ENCODE results near the gene ZNF778. TPM values are rescaled to one million over a fixed set of nuclear protein-coding genes. Genes with fewer than 3 reads are reported as not detected.
A peak's percentile ranks its signal among the peaks of the same experiment; 100 is the strongest.

ZNF778 gene
- total and polyA plus RNA-seq, 2 of the 13 experiments (the other 11 are each of a cell fraction or from before 2014, with no cell fraction given): 3.8 to 7.2 TPM

DNA sequence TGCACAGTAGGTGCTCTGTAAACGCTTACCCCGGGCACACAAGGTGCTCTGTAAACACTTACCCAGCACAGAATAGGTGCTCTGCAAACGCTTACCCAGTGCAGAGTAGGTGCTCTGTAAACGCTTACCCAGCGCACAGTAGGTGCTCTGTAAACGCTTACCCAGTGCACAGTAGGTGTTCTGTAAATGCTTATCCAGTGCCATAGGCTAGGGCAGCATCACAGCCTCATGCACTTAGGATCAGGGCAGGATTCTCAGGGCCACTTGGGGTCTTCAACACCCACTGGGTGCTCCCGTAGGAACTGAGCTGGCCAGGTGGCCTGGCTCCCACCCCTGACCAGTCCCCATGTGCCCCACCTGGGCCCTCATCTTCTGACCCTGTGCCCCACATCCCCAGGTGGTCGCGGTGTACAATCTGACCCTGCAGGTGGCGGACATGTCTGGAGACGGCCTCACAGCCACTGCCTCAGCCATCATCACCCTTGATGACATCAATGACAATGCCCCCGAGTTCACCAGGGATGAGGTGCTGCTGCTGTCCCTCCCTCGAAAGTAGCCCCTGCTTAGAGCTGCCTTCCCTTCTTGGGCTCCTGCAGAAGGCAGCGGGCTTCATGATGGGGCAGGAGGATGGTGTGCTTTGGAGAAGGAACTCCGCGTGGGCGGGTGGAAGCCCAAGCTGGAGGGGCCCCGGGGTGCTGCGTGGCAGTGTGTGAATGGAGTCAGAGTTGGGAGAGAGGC lies 30.3 kb upstream of the ZNF778 start (continued):
- TF ChIP-seq GPN1 (CRISPR knock-in tag; IDR thresholded peaks at IDR 0.05; ENCODE audit: borderline replicate concordance) (no peak), FOSL1 (CRISPR knock-in tag; IDR thresholded peaks at IDR 0.05; ENCODE audit: borderline replicate concordance) (no peak), RCOR2 (CRISPR knock-in tag; IDR thresholded peaks at IDR 0.05) (peak; percentile 59; the same call in 1 of the 2 replicates), AKAP8 (CRISPR knock-in tag; IDR thresholded peaks at IDR 0.05) (peak; percentile 97), BRD4 (CRISPR knock-in tag; IDR thresholded peaks at IDR 0.05) (peak; percentile 38; the same call in 1 of the 2 replicates), ZNF782 (CRISPR knock-in tag; IDR thresholded peaks at IDR 0.05; ENCODE audit: borderline replicate concordance) (no peak), HOXA9 (CRISPR knock-in tag; IDR thresholded peaks at IDR 0.05; ENCODE audit: borderline replicate concordance) (no peak; the same call in 1 of the 2 replicates), ZC3H4 (CRISPR knock-in tag; IDR thresholded peaks at IDR 0.05; ENCODE audit: borderline replicate concordance) (no peak), ADNP (CRISPR knock-in tag; IDR thresholded peaks at IDR 0.05) (peak; percentile 88), ZNF354B (CRISPR knock-in tag; IDR thresholded peaks at IDR 0.05) (no peak), FOXM1 (CRISPR knock-in tag; IDR thresholded peaks at IDR 0.05) (0 out of 2 replicates have a peak, but pooled peaks have one; percentile 50), SP1 (IDR thresholded peaks at IDR 0.05) (no peak), SP1 (CRISPR knock-in tag; IDR thresholded peaks at IDR 0.05) (0 out of 2 replicates have a peak, but pooled peaks have one; percentile 17), HNRNPL (IDR thresholded peaks at IDR 0.05; ENCODE audit: low read depth, low read length) (0 out of 2 replicates have a peak, but pooled peaks have one; percentile 53), JARID2 (CRISPR knock-in tag; IDR thresholded peaks at IDR 0.05; ENCODE audit: insufficient replicate concordance) (no peak), TEAD2 (CRISPR knock-in tag; IDR thresholded peaks at IDR 0.05) (0 out of 2 replicates have a peak, but pooled peaks have one; percentile 60), ZFAT (CRISPR knock-in tag; conservative IDR thresholded peaks at IDR 0.05) (no peak), SP5 (CRISPR knock-in tag; IDR thresholded peaks at IDR 0.05; ENCODE audit: borderline replicate concordance, low read depth) (no peak), PHF5A (CRISPR knock-in tag; IDR thresholded peaks at IDR 0.05; ENCODE audit: low read depth, unreplicated experiment) (no peak), HNF4A (CRISPR knock-in tag; IDR thresholded peaks at IDR 0.05) (no peak), KDM4B (CRISPR knock-in tag; IDR thresholded peaks at IDR 0.05) (no peak)
- TF ChIP-seq, protein P1, sequence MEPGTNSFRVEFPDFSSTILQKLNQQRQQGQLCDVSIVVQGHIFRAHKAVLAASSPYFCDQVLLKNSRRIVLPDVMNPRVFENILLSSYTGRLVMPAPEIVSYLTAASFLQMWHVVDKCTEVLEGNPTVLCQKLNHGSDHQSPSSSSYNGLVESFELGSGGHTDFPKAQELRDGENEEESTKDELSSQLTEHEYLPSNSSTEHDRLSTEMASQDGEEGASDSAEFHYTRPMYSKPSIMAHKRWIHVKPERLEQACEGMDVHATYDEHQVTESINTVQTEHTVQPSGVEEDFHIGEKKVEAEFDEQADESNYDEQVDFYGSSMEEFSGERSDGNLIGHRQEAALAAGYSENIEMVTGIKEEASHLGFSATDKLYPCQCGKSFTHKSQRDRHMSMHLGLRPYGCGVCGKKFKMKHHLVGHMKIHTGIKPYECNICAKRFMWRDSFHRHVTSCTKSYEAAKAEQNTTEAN (CRISPR knock-in tag; conservative IDR thresholded peaks at IDR 0.05): no peak
- TF ChIP-seq, protein P2, sequence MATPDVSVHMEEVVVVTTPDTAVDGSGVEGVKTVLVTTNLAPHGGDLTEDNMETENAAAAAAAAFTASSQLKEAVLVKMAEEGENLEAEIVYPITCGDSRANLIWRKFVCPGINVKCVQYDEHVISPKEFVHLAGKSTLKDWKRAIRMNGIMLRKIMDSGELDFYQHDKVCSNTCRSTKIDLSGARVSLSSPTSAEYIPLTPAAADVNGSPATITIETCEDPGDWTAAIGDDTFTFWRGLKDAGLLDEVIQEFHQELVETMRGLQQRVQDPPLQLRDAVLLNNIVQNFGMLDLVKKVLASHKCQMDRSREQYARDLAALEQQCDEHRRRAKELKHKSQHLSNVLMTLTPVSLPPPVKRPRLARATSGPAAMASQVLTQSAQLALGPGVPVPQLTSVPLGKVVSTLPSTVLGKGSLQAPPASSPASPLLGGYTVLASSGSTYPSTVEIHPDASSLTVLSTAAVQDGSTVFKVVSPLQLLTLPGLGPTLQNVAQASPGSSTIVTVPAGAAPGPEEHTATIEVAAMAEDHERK (CRISPR knock-in tag; IDR thresholded peaks at IDR 0.05; ENCODE audit: low read depth): no peak
- TF ChIP-seq, protein P3, sequence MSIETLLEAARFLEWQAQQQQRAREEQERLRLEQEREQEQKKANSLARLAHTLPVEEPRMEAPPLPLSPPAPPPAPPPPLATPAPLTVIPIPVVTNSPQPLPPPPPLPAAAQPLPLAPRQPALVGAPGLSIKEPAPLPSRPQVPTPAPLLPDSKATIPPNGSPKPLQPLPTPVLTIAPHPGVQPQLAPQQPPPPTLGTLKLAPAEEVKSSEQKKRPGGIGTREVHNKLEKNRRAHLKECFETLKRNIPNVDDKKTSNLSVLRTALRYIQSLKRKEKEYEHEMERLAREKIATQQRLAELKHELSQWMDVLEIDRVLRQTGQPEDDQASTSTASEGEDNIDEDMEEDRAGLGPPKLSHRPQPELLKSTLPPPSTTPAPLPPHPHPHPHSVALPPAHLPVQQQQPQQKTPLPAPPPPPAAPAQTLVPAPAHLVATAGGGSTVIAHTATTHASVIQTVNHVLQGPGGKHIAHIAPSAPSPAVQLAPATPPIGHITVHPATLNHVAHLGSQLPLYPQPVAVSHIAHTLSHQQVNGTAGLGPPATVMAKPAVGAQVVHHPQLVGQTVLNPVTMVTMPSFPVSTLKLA (IDR thresholded peaks at IDR 0.05): no peak
- TF ChIP-seq, protein P4, sequence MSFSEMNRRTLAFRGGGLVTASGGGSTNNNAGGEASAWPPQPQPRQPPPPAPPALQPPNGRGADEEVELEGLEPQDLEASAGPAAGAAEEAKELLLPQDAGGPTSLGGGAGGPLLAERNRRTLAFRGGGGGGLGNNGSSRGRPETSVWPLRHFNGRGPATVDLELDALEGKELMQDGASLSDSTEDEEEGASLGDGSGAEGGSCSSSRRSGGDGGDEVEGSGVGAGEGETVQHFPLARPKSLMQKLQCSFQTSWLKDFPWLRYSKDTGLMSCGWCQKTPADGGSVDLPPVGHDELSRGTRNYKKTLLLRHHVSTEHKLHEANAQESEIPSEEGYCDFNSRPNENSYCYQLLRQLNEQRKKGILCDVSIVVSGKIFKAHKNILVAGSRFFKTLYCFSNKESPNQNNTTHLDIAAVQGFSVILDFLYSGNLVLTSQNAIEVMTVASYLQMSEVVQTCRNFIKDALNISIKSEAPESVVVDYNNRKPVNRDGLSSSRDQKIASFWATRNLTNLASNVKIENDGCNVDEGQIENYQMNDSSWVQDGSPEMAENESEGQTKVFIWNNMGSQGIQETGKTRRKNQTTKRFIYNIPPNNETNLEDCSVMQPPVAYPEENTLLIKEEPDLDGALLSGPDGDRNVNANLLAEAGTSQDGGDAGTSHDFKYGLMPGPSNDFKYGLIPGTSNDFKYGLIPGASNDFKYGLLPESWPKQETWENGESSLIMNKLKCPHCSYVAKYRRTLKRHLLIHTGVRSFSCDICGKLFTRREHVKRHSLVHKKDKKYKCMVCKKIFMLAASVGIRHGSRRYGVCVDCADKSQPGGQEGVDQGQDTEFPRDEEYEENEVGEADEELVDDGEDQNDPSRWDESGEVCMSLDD (CRISPR knock-in tag; IDR thresholded peaks at IDR 0.05; ENCODE audit: borderline replicate concordance): peak; percentile 27; the same call in 1 of the 2 replicates

Data from HepG2 (cell line).